ENCODE measurements around the gene ARFGEF2.

ARFGEF2 gene

GRCh38 chr20:48891235-48892048, 30.1 kb upstream of the ARFGEF2 start:
- TF ChIP-seq CTCF (IDR thresholded peaks at IDR 0.05; ENCODE audit: low read depth, low read length): no peak

GRCh38 chr20:48892049-48892470, 29.5 kb upstream of the ARFGEF2 start:
- no peak for TF ChIP-seq CTCF (IDR thresholded peaks at IDR 0.05; ENCODE audit: low read depth, low read length)
- DNase-seq (ENCODE audit: extremely low read depth, low read depth): no peak

More at GRCh38 chr20:48891235-48892048, 30.1 kb upstream of the ARFGEF2 start:
- no peak for DNase-seq (ENCODE audit: extremely low read depth, low read depth)

- no peak for TF ChIP-seq CTCF (IDR thresholded peaks at IDR 0.05; ENCODE audit: low read depth, low read length)
Measured at GRCh38 chr20:48892891-48893290, 28.6 kb upstream of the ARFGEF2 start.

GRCh38 chr20:48893374-48893773, 28.1 kb upstream of the ARFGEF2 start:
- no peak for DNase-seq (ENCODE audit: extremely low read depth, low read depth)
- TF ChIP-seq CTCF (IDR thresholded peaks at IDR 0.05; ENCODE audit: low read depth, low read length): no peak

More at GRCh38 chr20:48892891-48893290, 28.6 kb upstream of the ARFGEF2 start:
- DNase-seq (ENCODE audit: extremely low read depth, low read depth): no peak

GRCh38 chr20:48897305-48898010, 24.1 kb upstream of the ARFGEF2 start:
- DNase-seq (ENCODE audit: extremely low read depth, low read depth): peak; percentile 53

GRCh38 chr20:48898210-48898609, 23.3 kb upstream of the ARFGEF2 start:
- DNase-seq (ENCODE audit: extremely low read depth, low read depth): peak; percentile 32
- TF ChIP-seq CTCF (IDR thresholded peaks at IDR 0.05; ENCODE audit: low read depth, low read length): no peak

More at GRCh38 chr20:48897305-48898010, 24.1 kb upstream of the ARFGEF2 start:
- no peak for TF ChIP-seq CTCF (IDR thresholded peaks at IDR 0.05; ENCODE audit: low read depth, low read length)
